ENCODE measurements around the gene DBNDD1. TPM values are rescaled to one million over a fixed set of nuclear protein-coding genes. Genes with fewer than 3 reads are reported as not detected.

DBNDD1 gene
- total RNA-seq, 1 experiment from 2014 or later: 71.4 TPM

DNA sequence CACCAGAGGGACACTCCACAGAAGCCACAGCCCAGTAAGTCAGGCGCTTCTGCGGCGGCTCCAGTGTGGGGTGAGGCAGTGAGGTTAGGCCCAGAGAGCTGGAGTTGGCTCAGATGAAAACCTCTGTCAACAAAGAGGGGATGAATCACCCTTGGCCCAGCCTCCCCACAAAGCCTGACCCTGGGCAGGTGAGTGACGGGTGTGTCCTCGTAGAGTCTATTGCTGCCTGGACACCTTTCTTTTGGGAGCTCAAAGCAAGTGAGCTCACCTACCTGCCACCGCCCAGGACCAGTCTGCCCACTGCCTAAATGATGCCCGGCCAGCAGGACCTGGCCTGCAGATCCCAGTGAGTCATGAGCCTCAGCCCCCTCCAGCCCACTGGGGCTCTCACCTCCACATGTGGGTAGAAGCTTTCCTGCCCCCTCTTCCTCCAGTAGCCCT is 24.9 kb upstream of the DBNDD1 start:
- Histone ChIP-seq H3K4me3 (ENCODE audit: insufficient read depth, low read depth, low read length) (no peak overlapping the region), H3K27me3 (ENCODE audit: control insufficient read depth, insufficient read depth, low read length) (no peaks in the 10 kb centered on the region), H3K36me3 (replicated peaks; ENCODE audit: control insufficient read depth, insufficient read depth, low read length) (peaks cover 5% of the 10 kb centered on the region)
- no peak for DNase-seq

DNA sequence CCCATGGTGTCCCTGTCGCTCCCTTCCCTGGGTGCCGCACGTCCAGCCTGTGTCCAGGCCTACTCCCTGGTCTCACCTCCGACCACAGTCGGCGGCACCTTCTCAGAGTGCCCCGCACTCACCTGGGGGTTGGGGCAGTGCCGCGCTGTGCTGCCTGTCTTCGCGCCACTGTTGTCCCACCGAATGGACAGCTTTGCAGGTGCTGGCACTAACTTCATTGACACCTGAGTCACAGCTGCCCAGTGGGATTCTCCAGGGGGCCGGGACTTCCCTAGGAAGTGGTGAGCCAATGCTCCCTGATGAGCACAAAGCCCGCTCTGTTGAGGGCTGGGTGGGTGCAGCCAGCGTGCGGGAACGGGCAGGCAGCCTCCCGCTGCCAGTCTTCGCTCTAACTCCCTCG is 24.3 kb upstream of the DBNDD1 start:
- H3K36me3 ChIP-seq (replicated peaks; ENCODE audit: control insufficient read depth, insufficient read depth, low read length): peaks cover 6% of the 10 kb centered on the region
- peak; percentile 23 for DNase-seq
- H3K27me3 ChIP-seq (ENCODE audit: control insufficient read depth, insufficient read depth, low read length): no peaks in the 10 kb centered on the region
- H3K4me3 ChIP-seq (ENCODE audit: insufficient read depth, low read depth, low read length): no peak overlapping the region

DNA sequence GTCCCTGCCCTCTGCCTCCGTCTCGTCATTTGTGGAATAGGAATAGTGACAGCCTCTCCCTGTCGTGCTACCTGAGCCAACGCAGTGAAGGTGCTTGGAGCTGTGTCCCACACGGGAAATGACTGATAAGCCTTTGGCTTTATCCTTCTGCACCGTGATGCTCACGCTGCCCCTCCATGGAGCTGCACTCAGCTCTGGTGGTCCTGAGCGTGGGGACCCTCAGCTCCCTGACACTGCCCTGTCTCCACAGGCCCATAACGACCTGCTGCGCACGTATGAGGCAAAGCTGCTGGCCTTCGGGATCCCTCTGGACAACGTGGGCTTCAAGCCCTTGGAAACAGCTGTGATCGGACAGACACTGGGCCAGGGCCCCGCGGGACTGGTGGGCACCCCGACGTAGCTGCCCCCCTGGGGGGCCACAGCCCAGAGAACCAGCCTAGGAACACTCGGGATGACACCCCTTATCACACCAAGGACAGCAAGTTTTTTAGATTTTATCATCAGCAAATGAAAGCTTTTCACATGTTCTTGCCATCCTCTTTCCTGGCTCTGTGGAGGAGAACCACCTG is 23.8 kb upstream of the DBNDD1 start:
- Histone ChIP-seq H3K27me3 (ENCODE audit: control insufficient read depth, insufficient read depth, low read length) (no peaks in the 10 kb centered on the region), H3K36me3 (replicated peaks; ENCODE audit: control insufficient read depth, insufficient read depth, low read length) (peaks cover 6% of the 10 kb centered on the region), H3K4me3 (ENCODE audit: insufficient read depth, low read depth, low read length) (no peak overlapping the region)
- DNase-seq: peak; percentile 34

- Histone ChIP-seq H3K36me3 (replicated peaks; ENCODE audit: control insufficient read depth, insufficient read depth, low read length) (peaks cover 6% of the 10 kb centered on the region), H3K27me3 (ENCODE audit: control insufficient read depth, insufficient read depth, low read length) (no peaks in the 10 kb centered on the region), H3K4me3 (ENCODE audit: insufficient read depth, low read depth, low read length) (no peak overlapping the region)
- peak; percentile 26 for DNase-seq
Measured at GRCh38 chr16:90041896-90042473, 22.7 kb upstream of the DBNDD1 start.

- DNase-seq: peak; percentile 47
- peaks cover 11% of the 10 kb centered on the region for H3K36me3 ChIP-seq (replicated peaks; ENCODE audit: control insufficient read depth, insufficient read depth, low read length)
- no peak overlapping the region for H3K4me3 ChIP-seq (ENCODE audit: insufficient read depth, low read depth, low read length)
- H3K27me3 ChIP-seq (ENCODE audit: control insufficient read depth, insufficient read depth, low read length): no peaks in the 10 kb centered on the region
Measured at GRCh38 chr16:90040152-90041023, 21.1 kb upstream of the DBNDD1 start.

GRCh38 chr16:90037276-90037675 is 18.0 kb upstream of the DBNDD1 start:
- Histone ChIP-seq H3K27me3 (ENCODE audit: control insufficient read depth, insufficient read depth, low read length) (no peaks in the 10 kb centered on the region), H3K4me3 (ENCODE audit: insufficient read depth, low read depth, low read length) (no peak overlapping the region), H3K36me3 (replicated peaks; ENCODE audit: control insufficient read depth, insufficient read depth, low read length) (peaks cover 6% of the 10 kb centered on the region)
- DNase-seq: peak; percentile 47

DNA sequence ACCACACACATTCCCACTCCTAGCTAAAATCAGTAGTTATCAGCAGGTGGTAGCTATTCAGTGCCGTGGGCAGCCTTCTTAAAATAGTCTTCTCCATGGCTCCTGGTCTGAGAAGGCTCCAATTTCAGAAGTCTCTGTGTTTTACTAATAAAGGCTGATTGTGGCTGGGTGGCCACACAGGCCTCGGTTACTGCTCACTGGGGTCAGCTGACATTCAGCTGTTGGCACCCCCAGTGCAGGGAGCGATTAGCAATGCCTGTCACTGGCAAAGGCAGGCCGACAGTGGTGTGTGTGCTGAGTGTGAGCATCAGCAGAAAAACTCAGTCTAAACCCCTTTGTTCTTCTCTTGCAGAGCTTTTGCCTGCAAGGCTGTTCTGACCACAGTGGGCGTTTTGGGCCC is 16.6 kb upstream of the DBNDD1 start:
- H3K36me3 ChIP-seq (replicated peaks; ENCODE audit: control insufficient read depth, insufficient read depth, low read length): peaks cover 11% of the 10 kb centered on the region
- peak; percentile 60 for DNase-seq
- H3K4me3 ChIP-seq (ENCODE audit: insufficient read depth, low read depth, low read length): no peak overlapping the region
- H3K27me3 ChIP-seq (ENCODE audit: control insufficient read depth, insufficient read depth, low read length): no peaks in the 10 kb centered on the region

- DNase-seq: no peak
- H3K27me3 ChIP-seq (ENCODE audit: control insufficient read depth, insufficient read depth, low read length): no peaks in the 10 kb centered on the region
- no peak overlapping the region for H3K4me3 ChIP-seq (ENCODE audit: insufficient read depth, low read depth, low read length)
- H3K36me3 ChIP-seq (replicated peaks; ENCODE audit: control insufficient read depth, insufficient read depth, low read length): peaks cover 11% of the 10 kb centered on the region
Measured at GRCh38 chr16:90034504-90034903, 15.2 kb upstream of the DBNDD1 start.

GRCh38 chr16:90033387-90033786 is 14.1 kb upstream of the DBNDD1 start:
- DNase-seq: no peak
- Histone ChIP-seq H3K27me3 (ENCODE audit: control insufficient read depth, insufficient read depth, low read length) (no peaks in the 10 kb centered on the region), H3K36me3 (replicated peaks; ENCODE audit: control insufficient read depth, insufficient read depth, low read length) (peaks cover 10% of the 10 kb centered on the region), H3K4me3 (ENCODE audit: insufficient read depth, low read depth, low read length) (no peak overlapping the region)

DNA sequence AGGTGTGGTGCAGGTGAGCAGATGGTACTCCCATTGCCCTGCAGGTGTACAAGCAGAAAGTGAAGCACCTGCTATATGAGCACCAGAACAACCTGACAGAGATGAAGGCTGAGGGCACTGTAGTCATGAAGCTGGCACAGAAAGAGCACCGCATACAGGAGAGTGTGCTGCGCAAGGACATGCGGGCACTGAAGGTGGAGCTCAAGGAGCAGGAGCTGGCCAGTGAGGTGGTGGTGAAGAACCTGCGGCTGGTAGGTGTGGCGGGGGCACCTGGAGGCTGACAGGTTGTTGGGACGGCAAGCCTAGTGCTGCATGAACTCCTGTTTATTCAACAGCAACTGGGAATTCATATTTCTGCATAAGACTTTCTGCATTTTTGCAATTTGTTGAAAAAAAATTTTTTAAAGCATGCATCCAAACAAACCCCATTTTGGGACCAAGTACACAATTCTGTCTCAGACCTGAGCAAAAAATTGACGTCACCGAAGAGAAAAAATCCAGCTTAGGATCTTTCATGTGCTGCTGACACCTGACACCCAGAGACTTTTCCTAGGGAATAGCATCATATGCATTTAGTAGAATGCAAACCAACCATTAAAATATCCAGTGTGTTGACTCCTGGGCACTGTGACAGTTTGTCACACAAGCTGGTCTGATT is 13.5 kb upstream of the DBNDD1 start:
- DNase-seq: no peak
- H3K27me3 ChIP-seq (ENCODE audit: control insufficient read depth, insufficient read depth, low read length): no peaks in the 10 kb centered on the region
- peaks cover 10% of the 10 kb centered on the region for H3K36me3 ChIP-seq (replicated peaks; ENCODE audit: control insufficient read depth, insufficient read depth, low read length)
- H3K4me3 ChIP-seq (ENCODE audit: insufficient read depth, low read depth, low read length): no peak overlapping the region

DNA sequence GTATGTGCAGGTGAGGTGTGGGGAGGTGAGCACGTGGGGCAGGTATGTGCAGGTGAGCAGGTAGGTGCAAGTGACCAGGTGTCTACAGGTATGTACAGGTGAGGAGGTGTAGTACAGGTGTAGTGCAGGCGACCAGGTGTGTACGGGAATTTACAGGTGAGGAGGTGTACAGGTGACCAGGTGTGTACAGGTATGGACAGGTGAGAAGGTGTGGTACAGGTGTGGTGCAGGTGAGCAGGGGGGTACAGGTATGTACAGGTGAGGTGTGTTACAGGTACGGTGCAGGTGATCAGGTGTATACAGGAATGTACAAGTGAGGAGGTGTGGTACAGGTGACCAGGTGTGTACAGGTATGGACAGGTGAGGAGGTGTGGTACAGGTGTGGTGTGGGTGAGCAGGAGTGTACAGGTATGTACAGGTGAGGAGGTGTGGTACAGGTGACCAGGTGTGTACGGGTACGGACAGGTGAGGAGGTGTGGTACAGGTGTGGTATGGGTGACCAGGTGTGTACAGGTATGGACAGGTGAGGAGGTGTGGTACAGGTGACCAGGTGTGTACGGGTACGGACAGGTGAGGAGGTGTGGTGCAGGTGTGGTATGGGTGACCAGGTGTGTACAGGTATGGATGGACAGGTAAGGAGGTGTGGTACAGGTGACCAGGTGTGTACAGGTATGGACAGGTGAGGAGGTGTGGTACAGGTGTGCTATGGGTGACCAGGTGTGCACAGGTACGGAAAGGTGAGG is 12.8 kb upstream of the DBNDD1 start:
- Histone ChIP-seq H3K36me3 (replicated peaks; ENCODE audit: control insufficient read depth, insufficient read depth, low read length) (peaks cover 10% of the 10 kb centered on the region), H3K27me3 (ENCODE audit: control insufficient read depth, insufficient read depth, low read length) (no peaks in the 10 kb centered on the region), H3K4me3 (ENCODE audit: insufficient read depth, low read depth, low read length) (no peak overlapping the region)
- no peak for DNase-seq

DNA sequence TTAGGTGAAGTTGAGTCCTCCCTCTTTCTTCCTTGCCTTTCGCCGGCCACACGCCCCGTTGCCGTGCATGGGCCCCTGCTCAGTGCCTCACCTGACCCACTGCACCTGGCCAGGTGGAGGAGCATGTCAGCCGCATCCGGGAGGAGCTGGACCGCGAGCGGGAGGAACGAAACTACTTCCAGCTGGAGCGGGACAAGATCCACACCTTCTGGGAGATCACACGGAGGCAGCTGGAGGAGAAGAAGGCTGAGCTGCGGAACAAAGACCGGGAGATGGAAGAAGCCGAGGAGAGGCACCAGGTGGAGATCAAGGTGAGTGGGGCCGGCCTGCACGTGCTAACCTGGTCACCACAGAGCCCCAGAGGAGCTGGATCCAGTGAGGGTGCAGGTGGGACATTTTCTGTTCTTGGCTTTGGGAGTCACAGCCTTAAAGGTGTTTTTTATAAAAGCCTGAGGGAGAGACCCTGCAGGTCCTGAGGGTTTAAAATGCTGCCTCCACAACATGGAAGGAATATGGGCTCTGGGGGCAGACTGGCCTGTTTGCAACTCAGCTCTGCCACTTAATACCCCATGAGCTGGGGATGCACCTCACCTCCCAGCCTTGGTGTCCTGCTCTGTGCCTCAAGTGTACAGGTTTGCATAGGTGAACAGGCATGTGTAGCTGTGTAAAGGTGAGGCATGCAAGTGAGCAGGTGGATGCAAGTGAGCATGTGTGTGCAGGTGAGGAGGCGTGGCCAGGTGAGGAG is 12.1 kb upstream of the DBNDD1 start:
- Histone ChIP-seq H3K27me3 (ENCODE audit: control insufficient read depth, insufficient read depth, low read length) (no peaks in the 10 kb centered on the region), H3K36me3 (replicated peaks; ENCODE audit: control insufficient read depth, insufficient read depth, low read length) (peaks cover 7% of the 10 kb centered on the region), H3K4me3 (ENCODE audit: insufficient read depth, low read depth, low read length) (no peak overlapping the region)
- DNase-seq: peak; percentile 33

DNA sequence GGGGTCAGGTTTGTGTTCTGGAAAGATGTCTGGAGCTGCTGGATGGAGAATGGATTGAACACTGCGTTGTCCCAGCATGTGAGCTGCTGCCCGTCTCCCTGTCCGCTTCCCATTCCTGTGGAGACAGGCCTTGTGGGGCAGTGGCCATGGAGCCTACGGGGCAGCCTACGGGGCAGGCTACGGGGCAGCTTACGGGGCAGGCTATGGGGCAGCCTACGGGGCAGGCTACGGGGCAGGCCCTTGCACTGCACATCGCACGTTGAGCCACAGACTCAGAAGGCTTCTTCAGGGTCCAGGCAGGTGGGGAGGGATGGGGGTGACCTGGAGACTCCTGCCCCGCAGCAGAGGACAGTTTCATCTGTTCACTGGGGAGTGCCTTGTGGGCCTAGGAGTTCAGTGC is 9.7 kb upstream of the DBNDD1 start:
- no peak overlapping the region for H3K4me3 ChIP-seq (ENCODE audit: insufficient read depth, low read depth, low read length)
- peaks cover 5% of the 10 kb centered on the region for H3K36me3 ChIP-seq (replicated peaks; ENCODE audit: control insufficient read depth, insufficient read depth, low read length)
- H3K27me3 ChIP-seq (ENCODE audit: control insufficient read depth, insufficient read depth, low read length): no peaks in the 10 kb centered on the region
- peak; percentile 58 for DNase-seq

Measured in H7 (cell line).